ENCODE data around the gene ITGBL1. TPM values are rescaled to one million over a fixed set of nuclear protein-coding genes. Genes with fewer than 3 reads are reported as not detected.

The ITGBL1 gene
- total and polyA plus RNA-seq, 2 of the 8 experiments (the other 6 are each of a cell fraction or from before 2014, with no cell fraction given): not detected

DNA sequence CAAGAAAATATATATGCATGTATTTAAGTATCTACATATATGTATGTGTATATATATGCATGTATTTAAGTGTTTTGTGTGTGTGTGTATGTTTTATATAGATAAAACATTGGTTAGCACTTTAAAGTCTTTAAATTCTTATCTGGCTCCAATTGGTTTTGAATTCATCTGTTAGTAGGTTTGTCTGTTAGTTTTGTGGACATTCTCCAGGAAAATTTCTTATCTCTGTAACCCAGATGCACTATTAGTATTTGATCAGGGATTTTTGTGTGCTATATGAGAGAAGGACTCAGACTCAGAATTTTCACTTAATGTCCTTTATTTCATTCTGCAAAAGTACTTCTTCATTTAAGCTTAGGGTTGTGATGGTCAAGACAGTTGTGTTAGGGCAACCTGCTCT is 103.1 kb downstream of the ITGBL1 start:
- Histone ChIP-seq H2BK12ac (ENCODE audit: low read depth, low read length) (no peak overlapping the region), H2AFZ (ENCODE audit: low read length) (no peak overlapping the region), H3K79me1 (ENCODE audit: low read depth, low read length) (no peaks in the 10 kb centered on the region), H3K27ac (ENCODE audit: low read depth, low read length) (no peak overlapping the region), H4K20me1 (replicated peaks in 1 of 2; ENCODE audit: control insufficient read depth in 1 of 2, insufficient read depth in 2 of 2, low read length in 2 of 2) (no peaks in the 10 kb centered on the region), H3K4ac (replicated peaks; ENCODE audit: insufficient read length, low read depth, low read length) (no peak overlapping the region), H3K4me1 (replicated peaks in 1 of 4; ENCODE audit: control insufficient read depth in 3 of 4, insufficient read depth in 4 of 4, low read length in 3 of 4) (no peaks in the 10 kb centered on the region), H3K27me3 (replicated peaks in 1 of 4; ENCODE audit: control insufficient read depth in 3 of 4, extremely low read depth in 1 of 4, insufficient read depth in 3 of 4, low read length in 3 of 4) (no peaks in the 10 kb centered on the region), H3K23ac (ENCODE audit: insufficient read length) (no peak overlapping the region), H2AK5ac (ENCODE audit: low read depth, low read length) (no peak overlapping the region), H2BK15ac (ENCODE audit: low read length) (no peak overlapping the region), H2BK120ac (replicated peaks; ENCODE audit: low read depth, low read length) (no peak overlapping the region), H3K9me3 (ENCODE audit: insufficient read depth in 2 of 2, low read depth in 1 of 2, low read length in 1 of 2) (no peaks in the 10 kb centered on the region), H3K4me2 (ENCODE audit: insufficient read depth in 1 of 2, low read depth in 2 of 2, low read length in 2 of 2) (no peak overlapping the region), H3K9ac (replicated peaks in 1 of 4; ENCODE audit: extremely low read depth in 1 of 4, low read depth in 3 of 4, low read length in 3 of 4) (no peak overlapping the region), H4K5ac (ENCODE audit: insufficient read length, low read depth, low read length) (no peak overlapping the region), H2BK20ac (ENCODE audit: low read length) (no peak overlapping the region), H3K23me2 (ENCODE audit: low read depth, low read length) (no peaks in the 10 kb centered on the region), H2BK5ac (ENCODE audit: low read depth, low read length) (no peak overlapping the region), H4K8ac (ENCODE audit: extremely low read depth, insufficient read depth, low read length) (no peak overlapping the region), H4K91ac (replicated peaks; ENCODE audit: insufficient read length, low read length) (no peak overlapping the region), H3K79me2 (ENCODE audit: control insufficient read depth in 1 of 2, insufficient read depth in 2 of 2, low read length in 2 of 2) (no peaks in the 10 kb centered on the region), H3K36me3 (ENCODE audit: control insufficient read depth in 2 of 4, insufficient read depth in 4 of 4, low read length in 3 of 4) (no peaks in the 10 kb centered on the region), H3K14ac (ENCODE audit: insufficient read length) (no peak overlapping the region), H3K18ac (ENCODE audit: extremely low read depth, low read length) (no peak overlapping the region), H3K4me3 (ENCODE audit: extremely low read depth in 1 of 4, insufficient read depth in 2 of 4, low read depth in 3 of 4, low read length in 4 of 4) (no peak overlapping the region), H3K56ac (replicated peaks; ENCODE audit: insufficient read length, low read depth, low read length) (no peak overlapping the region)
- ChIA-PET POLR2A (ENCODE audit: partially characterized antibody) (no interaction called here), CTCF (ENCODE audit: partially characterized antibody) (interaction anchor here (0.6 to 1.0 kb wide), 2 partner anchors 24 to 32 kb away, joined by 3 read pairs; no protein-coding TSS in a partner anchor)
- no peak for FAIRE-seq
- DNase-seq (ENCODE audit: low read depth in 1 of 2, low spot score in 2 of 2): no peak
- TF ChIP-seq, protein P1, sequence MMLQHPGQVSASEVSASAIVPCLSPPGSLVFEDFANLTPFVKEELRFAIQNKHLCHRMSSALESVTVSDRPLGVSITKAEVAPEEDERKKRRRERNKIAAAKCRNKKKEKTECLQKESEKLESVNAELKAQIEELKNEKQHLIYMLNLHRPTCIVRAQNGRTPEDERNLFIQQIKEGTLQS (IDR thresholded peaks at IDR 0.05; ENCODE audit: insufficient read depth, low read depth, low read length): no peak
